HepG2 (cell line): ENCODE data around the gene LRRC8D. TPM values are rescaled to one million over a fixed set of nuclear protein-coding genes. Genes with fewer than 3 reads are reported as not detected.

Experiments used
- EP300 ChIP-seq, 3 experiments: sonication (generic) in 1 of 3; formaldehyde crosslinking in 1 of 3; IDR thresholded peaks; 2 replicates each; pipeline versions ENCODE4 v1.5.1 to v1.6.1; 2011 to 2020; ENCODE audit warnings: low read depth in 2 of 3, low read length in 2 of 3, borderline replicate concordance in 1 of 3, improper control_type of control experiment in 1 of 3, mild to moderate bottlenecking in 1 of 3, missing genetic modification reagents in 1 of 3, moderate library complexity in 1 of 3
- ETV5 ChIP-seq: IDR thresholded peaks from 2 replicates; pipeline ENCODE4 v1.6.1; 2018; ENCODE audit warnings: missing biosample characterization, missing genetic modification reagents, inconsistent platforms, borderline replicate concordance
- HNF1A ChIP-seq, 2 experiments: sonication (generic) in 1 of 2; formaldehyde crosslinking in 1 of 2; IDR thresholded peaks; 2 replicates each; pipeline versions ENCODE4 v1.4.0 to v1.6.1; 2016 to 2020; ENCODE audit warnings: borderline replicate concordance in 1 of 2, low read depth in 1 of 2, mild to moderate bottlenecking in 1 of 2, missing genetic modification reagents in 1 of 2
- JUNB ChIP-seq: sonication (generic); formaldehyde crosslinking; IDR thresholded peaks from 2 replicates; pipeline ENCODE4 v1.8.0; 2022; ENCODE audit warnings: missing genetic modification reagents, mild to moderate bottlenecking, borderline replicate concordance
- NFKB2 ChIP-seq: sonication (generic); formaldehyde crosslinking; IDR thresholded peaks from 2 replicates; pipeline ENCODE4 v1.4.0; 2020; ENCODE audit warnings: missing genetic modification reagents, borderline replicate concordance
- NFYB ChIP-seq: sonication (generic); formaldehyde crosslinking; IDR thresholded peaks from 2 replicates; pipeline ENCODE4 v1.4.0; 2020; ENCODE audit warnings: missing genetic modification reagents
- PTBP1 ChIP-seq: fragments of 200-400 bp; formaldehyde crosslinking; IDR thresholded peaks from 2 replicates; pipeline ENCODE4 v1.6.1; 2018; ENCODE audit warnings: low read length, low read depth; ENCODE audit not compliant: poor library complexity, severe bottlenecking
- RELA ChIP-seq: sonication (generic); formaldehyde crosslinking; IDR thresholded peaks from 2 replicates; pipeline ENCODE4 v1.4.0; 2020; ENCODE audit warnings: missing genetic modification reagents
- SP2 ChIP-seq: sonication (generic); formaldehyde crosslinking; IDR thresholded peaks from 2 replicates; pipeline ENCODE4 v1.5.1; 2020; ENCODE audit warnings: mild to moderate bottlenecking, missing genetic modification reagents
- ZBTB7B ChIP-seq: sonication (generic); formaldehyde crosslinking; IDR thresholded peaks from 2 replicates; pipeline ENCODE4 v1.4.0; 2020; ENCODE audit warnings: missing genetic modification reagents
- ZNF296 ChIP-seq: sonication (generic); formaldehyde crosslinking; conservative IDR thresholded peaks from 2 replicates; pipeline ENCODE4 v1.5.0; 2020; ENCODE audit warnings: mild to moderate bottlenecking, missing genetic modification reagents
- ZNF788 ChIP-seq: sonication (generic); formaldehyde crosslinking; IDR thresholded peaks from 2 replicates; pipeline ENCODE4 v1.5.0; 2020; ENCODE audit warnings: mild to moderate bottlenecking, missing genetic modification reagents, borderline replicate concordance
- polyA plus RNA-seq, 8 experiments: library from polyadenylated mRNA; depleted of rRNA in 3 of 8; stranded (reverse) in 7 of 8; unstranded in 1 of 8; fragments of >200 nt; fragmentation: Illumina TruSeq in 4 of 8; extraction: Trizol in 4 of 8; gene quantifications; 2 replicates each; pipeline versions ENCODE4 v1.2.1 to v1.2.3, GENCODE V29; 2011 to 2016; ENCODE audit warnings: low read depth in 4 of 8, missing spikeins in 1 of 8, mixed read lengths in 1 of 8; ENCODE audit not compliant: insufficient read depth in 1 of 8
- total RNA-seq, 5 experiments: library from RNA; depleted of rRNA; stranded (reverse); fragments of >200 nt; fragmentation: Illumina TruSeq; extraction: Trizol; gene quantifications; 2 replicates each; pipeline ENCODE4 v1.2.3, GENCODE V29; 2016; ENCODE audit warnings: low read depth in 1 of 5
- TF ChIP-seq, protein P1 (sequence below): sonication (generic); formaldehyde crosslinking; IDR thresholded peaks from 2 replicates; pipeline ENCODE4 v1.5.1; 2020; ENCODE audit warnings: mild to moderate bottlenecking, missing genetic modification reagents, moderate library complexity
- TF ChIP-seq, protein P2 (sequence below): sonication (generic); formaldehyde crosslinking; IDR thresholded peaks from 2 replicates; pipeline ENCODE4 v1.4.0; 2020; ENCODE audit warnings: low read depth, mild to moderate bottlenecking, missing genetic modification reagents

Gene LRRC8D
- total and polyA plus RNA-seq, 2 of the 13 experiments (the other 11 are each of a cell fraction or from before 2014, with no cell fraction given): 29.9 to 45.5 TPM

GRCh38 chr1:89810880-89811279 is 10.0 kb upstream of the LRRC8D start (continued):
- TF ChIP-seq SP2 (CRISPR knock-in tag): no peak
- TF ChIP-seq, protein P1, sequence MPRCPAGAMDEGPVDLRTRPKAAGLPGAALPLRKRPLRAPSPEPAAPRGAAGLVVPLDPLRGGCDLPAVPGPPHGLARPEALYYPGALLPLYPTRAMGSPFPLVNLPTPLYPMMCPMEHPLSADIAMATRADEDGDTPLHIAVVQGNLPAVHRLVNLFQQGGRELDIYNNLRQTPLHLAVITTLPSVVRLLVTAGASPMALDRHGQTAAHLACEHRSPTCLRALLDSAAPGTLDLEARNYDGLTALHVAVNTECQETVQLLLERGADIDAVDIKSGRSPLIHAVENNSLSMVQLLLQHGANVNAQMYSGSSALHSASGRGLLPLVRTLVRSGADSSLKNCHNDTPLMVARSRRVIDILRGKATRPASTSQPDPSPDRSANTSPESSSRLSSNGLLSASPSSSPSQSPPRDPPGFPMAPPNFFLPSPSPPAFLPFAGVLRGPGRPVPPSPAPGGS (CRISPR knock-in tag): no peak
- TF ChIP-seq ZNF788 (CRISPR knock-in tag): no peak
- TF ChIP-seq PTBP1: no peak
- no peak for TF ChIP-seq HNF1A (IDR thresholded peaks at IDR 0.05; ENCODE audit: low read depth)
- peak; percentile 42; the same call in 1 of the 2 replicates for TF ChIP-seq HNF1A (CRISPR knock-in tag; IDR thresholded peaks at IDR 0.05; ENCODE audit: borderline replicate concordance)
- TF ChIP-seq ETV5 (CRISPR knock-in tag): no peak
- no peak for TF ChIP-seq ZNF296 (CRISPR knock-in tag)
- no peak for TF ChIP-seq RELA (CRISPR knock-in tag)
- no peak for TF ChIP-seq JUNB (CRISPR knock-in tag)
- no peak for TF ChIP-seq NFYB (CRISPR knock-in tag)
- TF ChIP-seq, protein P2, sequence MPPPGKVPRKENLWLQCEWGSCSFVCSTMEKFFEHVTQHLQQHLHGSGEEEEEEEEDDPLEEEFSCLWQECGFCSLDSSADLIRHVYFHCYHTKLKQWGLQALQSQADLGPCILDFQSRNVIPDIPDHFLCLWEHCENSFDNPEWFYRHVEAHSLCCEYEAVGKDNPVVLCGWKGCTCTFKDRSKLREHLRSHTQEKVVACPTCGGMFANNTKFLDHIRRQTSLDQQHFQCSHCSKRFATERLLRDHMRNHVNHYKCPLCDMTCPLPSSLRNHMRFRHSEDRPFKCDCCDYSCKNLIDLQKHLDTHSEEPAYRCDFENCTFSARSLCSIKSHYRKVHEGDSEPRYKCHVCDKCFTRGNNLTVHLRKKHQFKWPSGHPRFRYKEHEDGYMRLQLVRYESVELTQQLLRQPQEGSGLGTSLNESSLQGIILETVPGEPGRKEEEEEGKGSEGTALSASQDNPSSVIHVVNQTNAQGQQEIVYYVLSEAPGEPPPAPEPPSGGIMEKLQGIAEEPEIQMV (CRISPR knock-in tag): no peak
- no peak for TF ChIP-seq NFKB2 (CRISPR knock-in tag)
- no peak for TF ChIP-seq ZBTB7B (CRISPR knock-in tag)
- peak in 1 of 2 experiments; percentile 80; a peak in 2 of 4 replicates for TF ChIP-seq EP300 (IDR thresholded peaks at IDR 0.05; ENCODE audit: low read depth in 2 of 2, low read length in 2 of 2)
- TF ChIP-seq EP300 (CRISPR knock-in tag; IDR thresholded peaks at IDR 0.05; ENCODE audit: borderline replicate concordance): no peak
- TF ChIP-seq, all 625 proteins: peak for 78
